ENCODE measurements around the gene FIBP.
"Not testable (repeated sequence)": the region's sequence is repeated elsewhere in the genome, so short reads cannot be mapped to it uniquely, and the experiment has no call there.

Gene FIBP

DNA sequence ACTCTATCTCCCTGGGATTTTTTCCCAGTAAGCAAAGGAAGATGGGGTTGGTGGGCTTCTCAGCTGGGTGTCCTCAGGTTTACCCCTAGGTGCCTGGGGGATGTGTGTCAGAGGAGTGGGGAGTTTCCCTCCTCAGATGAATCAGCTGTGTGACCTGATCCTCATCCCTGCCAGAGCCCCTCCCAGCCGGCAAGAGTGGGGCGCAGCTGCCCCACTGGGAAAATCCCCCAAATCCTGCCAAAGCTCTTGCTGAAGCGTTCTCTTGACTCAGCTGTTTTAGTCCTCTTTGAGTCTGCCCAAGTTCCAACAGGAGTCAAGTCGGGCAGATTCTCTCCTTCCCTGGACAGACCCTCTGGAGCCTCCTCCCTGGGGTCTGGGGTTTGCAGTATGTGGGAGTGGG lies 24.6 kb upstream of the FIBP start:
- no peak for DNase-seq

DNA sequence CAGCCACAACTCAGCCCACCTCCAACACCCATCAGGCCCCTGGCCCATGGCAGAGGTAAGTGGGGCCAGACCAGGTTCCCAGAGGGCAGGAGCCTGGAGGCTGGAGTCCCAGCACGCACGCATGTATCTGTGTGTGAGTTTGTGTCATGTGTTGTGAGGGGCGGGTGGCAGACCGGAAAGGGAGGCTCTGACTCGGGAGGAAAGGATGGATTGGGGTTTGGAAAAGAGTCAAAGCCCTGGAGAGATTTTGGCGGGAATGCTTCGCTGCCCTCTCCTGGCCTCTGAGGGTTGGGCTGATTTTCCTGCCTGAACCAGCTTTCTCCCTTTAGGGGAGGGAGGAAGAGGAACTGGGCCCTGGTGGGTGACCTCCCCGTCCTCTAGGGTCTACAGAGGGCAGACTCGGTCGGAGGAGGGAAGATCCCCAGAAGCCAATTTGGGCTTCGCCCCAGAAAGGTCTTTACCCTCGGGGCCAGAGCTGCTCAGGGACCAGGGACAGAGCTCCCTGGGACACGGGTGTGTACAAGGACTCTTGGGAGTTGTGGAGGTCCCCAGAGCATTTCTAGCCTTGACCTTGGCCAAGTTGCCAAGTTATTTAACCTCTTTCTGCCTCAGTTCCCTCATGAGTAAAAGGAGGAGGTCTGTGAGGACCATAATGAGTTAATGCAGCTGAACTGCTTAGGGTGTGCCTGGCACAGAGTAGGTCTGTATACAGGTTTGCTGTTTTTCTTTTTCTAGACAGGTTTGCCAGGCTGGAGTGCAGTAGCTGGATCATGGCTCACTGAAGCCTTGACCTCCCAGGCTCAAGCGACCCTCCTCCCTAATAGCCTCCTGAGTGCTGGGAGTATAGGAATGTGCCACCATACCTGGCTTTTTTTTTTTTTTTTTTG lies 23.7 kb upstream of the FIBP start:
- no peak for DNase-seq

DNA sequence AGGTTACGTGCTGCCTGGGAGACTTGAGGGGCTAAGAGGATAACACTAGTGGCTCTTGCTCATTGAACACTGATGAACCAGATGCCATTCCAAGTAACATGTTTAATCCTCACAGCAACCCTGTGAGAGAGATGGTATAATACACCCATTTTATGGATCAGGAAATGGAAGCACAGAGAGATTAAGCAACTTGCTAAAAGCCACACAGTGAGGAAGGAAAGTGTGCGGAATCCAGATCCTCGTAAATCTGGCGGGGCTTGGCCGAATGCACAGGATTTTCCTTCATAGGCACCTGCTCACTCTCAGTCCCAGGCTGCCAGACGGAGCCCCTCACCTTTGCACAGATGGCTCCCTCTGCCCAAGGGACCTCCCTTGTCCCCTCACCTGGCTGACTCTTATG lies 19.6 kb upstream of the FIBP start:
- no peak for DNase-seq

DNA sequence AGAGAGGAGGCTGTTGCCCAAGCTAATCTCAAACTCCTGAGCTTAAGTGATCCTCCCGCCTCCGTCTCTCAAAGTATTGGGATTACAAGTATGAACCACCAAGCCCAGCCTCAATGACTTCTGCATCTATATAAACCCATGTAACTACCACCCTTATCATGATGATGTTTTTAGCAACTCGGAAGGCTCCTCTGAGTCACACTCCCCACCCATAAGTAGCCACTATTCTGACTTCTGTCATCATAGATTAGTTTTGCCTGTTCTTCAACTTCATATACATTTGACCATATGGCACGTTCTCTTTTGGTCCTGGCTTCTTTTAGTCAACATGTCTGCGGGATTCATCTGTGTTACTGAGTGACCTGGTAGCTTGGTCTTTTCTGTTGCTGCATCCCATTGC lies 18.3 kb upstream of the FIBP start:
- DNase-seq = no peak

DNA sequence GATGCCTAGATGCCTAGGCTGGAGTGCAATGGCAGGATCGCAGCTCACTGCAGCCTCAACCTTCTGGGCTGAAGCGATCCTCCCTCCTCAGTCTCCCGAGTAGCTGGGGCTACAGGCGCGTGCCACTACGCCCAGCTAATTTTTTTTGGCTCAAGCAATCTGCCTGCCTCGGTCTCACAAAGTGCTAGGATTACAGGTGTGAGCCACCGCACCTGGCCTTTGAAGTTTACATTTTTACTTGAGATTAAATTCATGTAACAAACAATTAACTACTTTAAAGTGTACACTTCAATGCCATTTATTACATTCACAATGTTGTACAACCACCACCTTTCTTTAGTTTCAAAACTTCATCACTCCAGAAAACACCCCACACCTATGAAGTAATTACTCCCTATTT lies 15.4 kb upstream of the FIBP start:
- DNase-seq = no peak

DNA sequence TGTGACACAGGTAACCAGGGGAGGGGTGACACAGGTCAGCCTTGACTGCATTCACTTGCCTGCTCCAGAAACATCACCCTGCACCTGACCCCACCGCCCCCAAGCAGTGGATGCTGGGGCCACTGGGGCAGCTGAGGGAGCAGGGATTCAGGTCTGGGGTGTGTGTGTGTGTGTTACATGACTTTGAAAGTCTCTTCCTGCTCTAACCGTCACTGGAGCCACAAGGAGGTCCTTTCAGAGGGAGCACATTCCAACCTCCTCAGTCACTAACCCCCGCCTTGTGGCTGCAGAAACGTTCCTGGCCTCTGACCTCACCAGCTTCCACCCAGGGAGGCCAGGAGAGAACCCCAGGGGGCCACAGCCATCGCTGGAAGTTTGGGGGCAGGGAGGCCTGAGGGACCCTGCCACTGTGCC lies 14.8 kb upstream of the FIBP start:
- no peak for DNase-seq

DNA sequence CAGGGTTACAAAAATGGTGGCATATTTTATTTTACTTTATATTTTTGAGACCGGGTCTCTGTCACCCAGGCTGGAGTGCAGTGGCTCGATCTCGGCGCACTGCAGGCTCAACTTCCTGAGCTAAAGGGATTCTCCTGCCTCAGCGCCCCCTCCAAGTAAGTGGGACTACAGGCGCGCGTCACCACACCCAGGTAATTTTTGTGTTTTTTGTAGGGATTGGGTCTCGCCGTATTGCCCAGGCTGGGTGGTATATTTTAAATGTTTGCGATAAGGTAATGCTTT lies 12.6 kb upstream of the FIBP start:
- DNase-seq = no peak

DNA sequence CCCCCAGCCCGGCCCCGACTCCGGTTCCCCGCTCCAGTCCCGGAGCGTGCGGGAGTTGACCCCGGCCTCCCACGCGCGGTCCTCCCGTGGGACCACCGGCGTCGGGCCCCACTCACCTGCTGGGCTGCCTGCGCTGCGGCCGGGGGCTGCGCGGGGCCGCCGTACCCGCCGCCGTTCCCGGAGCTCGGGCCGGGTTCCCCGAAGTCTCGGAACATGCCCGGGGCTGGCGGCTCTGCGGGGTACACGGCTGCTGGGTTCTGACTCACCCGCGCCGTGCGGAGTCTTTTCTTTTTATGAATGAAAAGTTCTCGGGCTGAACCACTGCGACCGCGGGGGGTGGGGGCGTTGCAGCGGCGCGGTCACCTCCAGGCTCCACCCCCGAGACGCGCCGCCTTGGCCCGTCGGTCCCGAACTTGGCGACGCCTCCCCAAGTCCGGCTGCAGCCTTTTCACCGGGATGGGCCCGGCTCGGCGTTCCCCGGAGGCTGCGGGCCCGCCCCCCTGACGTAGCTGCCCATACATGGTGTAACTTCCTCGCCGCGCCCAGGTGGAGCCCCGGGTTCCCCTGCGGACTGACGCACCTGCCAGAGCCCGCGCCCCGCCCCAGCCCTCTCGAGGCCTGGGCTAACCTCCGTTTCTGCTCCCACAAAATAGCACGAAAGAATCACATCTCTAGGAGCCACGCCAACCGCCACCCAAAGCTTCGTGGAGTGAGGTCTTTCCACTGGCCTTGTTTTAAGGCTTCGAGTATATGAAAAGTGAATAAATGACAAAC lies 12.0 kb upstream of the FIBP start, which contains the start of gene FOSL1:
FOSL1 (minus strand) TSS at position 264 of the 774 bp plus-strand sequence; CDS start at position 215, 49 bp downstream.
- peak; percentile 97 for DNase-seq

DNA sequence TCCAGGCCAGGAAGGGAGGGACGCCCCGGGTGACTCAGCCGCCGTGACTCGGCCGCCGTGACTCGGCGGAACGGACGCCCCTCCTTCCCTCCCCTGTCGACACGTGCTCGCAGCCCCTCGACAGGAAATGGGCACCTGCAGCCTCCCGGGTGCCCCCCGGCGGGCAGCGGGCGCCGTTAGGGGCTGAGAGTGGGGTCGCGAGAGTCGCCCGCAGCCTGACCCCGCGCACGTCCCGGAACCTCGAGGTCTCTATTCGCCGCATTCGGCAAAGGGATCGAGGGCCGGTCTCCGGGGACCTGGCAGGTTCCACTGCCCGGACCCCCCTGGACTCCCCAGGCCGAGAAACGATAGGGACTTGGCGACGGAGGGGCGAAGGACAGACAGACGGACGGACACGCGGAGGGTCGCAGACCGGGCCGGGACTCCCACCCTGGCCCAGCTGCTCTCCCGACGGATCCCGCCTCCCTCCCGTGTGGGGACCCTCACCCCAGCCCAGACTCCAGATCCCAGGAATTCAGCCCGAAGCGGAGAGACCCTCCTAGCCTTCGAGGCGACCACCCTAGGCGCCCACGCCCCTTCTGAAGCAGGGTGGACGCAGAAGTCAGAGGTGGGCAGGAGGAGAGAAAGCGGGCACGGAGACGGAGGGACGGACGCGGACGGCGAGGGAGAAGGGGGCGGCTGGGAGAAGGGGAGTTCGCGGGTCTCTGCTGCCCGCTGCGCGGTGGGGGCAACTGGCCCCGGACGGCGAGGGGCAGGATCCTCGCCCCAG lies 11.3 kb upstream of the FIBP start:
- peak; percentile 63 for DNase-seq

DNA sequence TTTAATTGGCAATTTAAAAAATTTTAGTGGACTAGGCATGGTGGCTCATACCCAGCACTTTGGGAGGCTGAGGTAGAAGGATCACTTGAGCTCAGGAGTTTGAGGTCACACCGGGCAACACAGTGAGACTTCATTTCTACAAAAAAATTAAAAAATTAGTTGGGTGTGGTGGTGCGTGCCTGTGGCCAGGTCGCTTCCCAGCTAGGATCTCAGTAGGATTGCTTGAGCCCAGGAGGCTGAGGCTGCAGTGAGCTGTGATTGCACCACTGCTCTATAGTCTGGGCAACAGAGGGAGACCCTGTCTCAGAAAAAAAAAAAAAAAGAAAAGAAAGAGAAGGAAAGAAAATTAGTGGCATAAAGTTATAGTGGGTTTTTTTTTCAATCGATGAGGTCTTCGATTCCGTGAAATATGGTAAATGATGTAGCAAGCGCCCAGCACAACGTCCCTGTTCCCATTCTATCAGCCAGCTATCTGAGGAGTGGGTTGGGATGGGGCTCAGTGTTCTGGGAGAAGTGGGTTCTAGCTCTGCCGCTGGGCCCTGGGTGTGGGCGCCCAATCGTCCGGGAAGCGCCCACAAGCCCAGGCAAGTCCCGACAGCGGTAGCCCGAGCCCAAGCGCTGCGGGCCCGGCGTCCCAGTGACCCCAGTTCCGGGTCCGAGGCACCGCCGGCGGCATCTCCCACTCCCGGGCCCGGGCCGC lies 10.5 kb upstream of the FIBP start:
- no peak for DNase-seq

DNA sequence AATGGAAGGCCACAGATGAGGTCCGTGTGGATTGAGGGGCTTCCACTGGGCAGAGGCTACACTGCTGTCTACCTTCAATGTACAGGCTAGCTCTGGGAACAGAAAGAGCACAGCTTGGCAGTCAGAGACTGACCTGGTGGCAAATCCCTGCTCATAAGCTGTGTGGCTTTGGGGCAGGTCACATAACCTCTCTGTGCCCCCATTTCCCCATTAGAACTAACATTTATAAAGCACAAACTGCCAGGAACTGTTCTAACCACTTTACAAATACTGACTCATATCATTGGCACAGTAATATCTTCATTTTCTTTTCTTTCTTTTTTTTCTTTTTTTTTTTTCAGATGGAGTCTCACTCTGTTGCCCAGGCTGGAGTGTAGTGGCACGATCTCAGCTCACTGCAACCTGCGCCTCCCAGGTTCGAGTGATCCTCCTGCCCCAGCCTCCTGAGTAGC lies 8.8 kb upstream of the FIBP start:
- DNase-seq = no peak

DNA sequence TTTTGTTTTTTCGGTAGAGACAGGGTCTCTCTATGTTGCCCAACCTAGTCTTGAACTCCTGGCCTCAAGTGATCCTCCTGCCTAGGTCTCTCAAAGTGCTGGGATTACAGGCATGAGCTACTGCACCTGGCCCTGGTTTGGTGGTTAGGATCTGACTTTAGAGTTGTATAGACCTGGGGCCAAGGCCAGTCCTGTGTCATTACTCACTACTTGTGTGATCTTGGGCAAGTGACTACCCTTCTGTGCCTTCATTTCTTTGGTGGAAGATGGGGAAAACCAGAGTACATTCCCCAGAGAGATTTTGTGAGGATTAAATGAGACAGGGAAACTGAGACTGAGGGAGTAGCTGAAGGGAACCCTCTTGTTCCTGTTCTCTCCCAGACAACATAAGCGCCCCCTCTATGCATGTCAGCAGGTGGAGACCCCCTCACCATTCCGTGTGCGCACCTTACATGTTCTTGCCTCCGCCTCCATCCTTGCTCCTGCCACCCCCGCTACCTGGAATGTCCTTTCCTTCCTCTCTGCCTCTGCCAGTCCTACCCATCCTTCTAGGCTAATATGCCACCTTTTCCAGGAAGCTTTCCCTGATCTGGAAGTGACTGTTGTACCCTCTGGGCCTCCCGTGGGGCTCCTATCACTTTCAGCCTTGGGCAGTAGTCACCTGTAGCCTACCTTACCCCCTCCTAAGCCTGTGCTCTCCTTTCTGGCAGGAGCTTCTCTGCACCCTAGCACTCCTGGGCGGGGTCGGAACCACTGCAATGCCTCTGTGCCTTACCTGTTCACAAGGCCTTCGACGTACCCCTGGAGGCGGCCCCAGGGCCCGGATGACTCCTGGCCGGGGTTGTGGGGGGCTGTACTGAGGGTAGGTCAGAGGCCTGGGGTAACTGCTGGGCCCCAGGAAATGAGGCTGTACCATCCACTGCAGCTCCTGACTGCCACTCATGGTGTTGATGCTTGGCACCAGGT lies 8.0 kb upstream of the FIBP start:
- no peak for DNase-seq

DNA sequence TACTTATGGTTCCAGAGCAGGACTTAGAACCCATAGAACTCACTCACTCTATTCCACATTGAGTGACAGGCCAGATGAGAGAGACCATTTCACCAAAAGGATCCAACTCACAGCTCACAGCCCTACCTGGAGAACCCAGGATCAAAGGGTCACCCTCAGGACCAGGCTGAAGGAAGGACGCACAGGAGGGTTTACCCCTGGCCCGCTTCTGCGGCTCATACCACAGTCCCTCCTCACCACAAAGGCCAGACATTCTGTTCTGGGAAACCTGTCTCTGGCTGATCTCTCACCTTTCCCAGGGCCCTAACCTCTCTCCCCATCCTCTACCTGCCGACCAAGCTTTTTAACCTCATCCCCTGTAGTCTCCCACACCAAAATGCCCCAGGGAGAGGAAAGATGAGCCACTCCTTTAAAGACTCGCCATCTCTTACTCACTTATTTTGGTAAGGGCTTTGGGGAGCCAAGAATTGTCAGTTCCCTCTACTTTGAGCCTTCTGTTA lies 7.3 kb upstream of the FIBP start:
- no peak for DNase-seq

DNA sequence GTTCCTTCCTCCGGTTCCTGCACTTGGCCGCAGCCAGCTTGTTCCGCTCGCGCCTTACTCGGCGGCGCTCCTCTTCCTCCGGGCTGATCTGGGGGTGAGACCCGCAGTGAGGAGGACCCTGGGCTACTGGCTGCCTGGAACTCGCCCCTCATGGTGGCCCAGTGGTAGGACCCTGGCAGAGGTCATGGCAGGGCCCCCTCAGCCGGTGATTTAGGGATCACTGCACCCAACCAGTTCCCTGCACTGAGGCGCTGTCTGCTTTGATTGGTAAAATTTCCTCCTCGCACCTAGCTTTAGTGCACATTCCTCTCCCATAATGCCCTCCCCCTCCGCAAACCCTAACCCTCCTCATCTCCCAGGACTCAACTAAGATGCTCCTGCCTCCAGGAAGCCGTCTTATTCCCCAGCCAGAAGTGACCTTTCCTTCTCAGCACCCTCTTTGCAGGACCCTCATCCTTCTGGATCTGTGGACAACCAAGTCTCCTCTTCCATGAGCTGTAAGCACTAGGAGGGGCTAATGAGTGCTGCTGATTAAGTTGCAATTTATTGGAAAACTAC lies 5.8 kb upstream of the FIBP start:
- DNase-seq = peak; percentile 48

DNA sequence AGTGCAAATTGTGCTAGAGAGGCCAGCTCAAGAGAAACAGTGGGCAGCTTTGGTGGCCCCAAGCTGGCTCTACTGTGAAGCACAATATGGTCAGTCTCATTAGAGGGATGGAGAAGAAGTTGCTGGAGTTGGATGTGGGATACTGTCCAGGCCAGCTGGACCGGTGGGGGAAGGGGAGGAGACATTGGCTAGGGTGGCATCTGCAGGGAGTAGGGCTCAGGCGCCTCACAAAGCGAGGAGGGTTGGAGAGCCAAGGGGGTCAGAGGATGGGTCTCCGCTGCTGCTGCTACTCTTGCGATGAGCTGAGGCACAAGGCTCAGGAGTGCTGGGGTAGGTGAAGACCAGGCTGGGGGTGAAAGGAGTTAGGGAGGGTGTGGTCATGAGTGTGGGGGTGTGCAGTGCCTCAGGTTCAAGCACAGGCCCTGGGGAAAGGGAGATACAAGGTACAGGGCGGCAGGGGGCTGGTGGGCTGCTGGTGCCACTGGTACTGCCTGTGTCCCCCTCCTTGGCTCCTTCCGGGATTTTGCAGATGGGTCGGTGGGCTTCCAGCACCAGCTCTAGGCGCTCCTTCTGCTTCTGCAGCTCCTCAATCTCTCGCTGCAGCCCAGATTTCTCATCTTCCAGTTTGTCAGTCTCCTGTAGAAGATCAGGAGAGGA lies 4.5 kb upstream of the FIBP start:
- DNase-seq = no peak

DNA sequence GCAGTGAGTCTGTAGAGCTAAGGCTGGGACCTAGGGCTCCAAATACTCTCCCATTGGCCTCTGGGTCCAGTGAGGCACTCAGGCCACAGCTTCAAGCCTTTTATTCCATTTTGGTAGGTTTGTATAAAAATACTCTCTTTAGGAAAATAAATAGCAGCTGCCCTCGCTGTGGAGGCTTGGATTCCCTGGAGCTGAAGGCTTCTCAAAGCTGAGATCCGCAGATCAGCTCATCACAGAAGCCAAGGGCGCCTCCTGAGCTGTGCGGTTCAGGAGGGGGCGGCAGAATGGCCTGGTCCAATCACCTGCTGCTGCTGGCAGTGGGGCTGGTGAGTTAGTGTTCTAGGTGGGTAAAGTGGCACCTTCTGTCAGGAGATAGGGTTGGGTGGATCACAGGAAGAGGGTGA lies 3.9 kb upstream of the FIBP start:
- not testable (repeated sequence) for DNase-seq

DNA sequence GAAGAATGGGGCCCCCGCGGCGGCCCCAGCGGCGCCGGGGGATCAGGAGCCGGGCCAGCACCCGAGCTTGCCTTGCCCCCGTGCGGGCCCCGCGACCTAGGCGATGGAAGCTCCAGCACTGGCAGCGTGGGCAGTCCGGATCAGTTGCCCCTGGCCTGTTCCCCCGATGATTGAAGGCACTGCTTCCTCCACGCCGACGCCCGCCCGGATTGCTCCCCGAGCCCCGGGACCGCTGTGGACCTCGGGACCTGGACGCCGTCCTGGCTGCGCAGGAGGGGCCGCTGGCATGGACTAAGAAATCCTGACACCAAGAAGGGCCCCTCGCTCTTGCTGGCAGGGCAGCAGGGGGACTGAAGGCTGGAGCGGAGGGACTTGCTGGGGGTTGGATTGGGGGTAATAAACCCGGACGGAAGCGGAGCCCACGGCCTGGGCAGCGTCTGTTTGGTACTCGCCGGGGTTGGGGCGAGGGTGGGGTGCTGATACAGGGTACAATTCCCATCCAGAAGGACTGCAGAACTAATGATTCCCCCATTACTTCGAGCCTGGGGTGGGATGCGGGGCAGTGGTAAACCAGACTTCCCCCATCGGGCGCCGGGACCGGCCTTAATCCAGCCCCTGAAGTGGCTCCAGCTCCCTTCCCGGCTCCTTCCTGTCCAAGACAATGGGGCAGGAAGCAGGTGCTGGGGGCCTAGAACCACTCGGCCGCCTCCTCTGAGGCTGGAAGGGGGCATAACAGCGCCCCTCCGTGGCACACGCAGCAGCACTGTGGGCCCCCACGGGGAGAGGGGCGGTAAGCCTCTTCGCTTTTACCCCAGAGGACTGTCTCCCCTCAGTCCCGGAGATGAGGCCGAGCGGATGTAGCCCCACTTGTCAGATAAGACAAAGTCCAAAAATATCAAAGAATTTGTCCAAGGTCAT lies 3.2 kb upstream of the FIBP start:
- no peak for DNase-seq

DNA sequence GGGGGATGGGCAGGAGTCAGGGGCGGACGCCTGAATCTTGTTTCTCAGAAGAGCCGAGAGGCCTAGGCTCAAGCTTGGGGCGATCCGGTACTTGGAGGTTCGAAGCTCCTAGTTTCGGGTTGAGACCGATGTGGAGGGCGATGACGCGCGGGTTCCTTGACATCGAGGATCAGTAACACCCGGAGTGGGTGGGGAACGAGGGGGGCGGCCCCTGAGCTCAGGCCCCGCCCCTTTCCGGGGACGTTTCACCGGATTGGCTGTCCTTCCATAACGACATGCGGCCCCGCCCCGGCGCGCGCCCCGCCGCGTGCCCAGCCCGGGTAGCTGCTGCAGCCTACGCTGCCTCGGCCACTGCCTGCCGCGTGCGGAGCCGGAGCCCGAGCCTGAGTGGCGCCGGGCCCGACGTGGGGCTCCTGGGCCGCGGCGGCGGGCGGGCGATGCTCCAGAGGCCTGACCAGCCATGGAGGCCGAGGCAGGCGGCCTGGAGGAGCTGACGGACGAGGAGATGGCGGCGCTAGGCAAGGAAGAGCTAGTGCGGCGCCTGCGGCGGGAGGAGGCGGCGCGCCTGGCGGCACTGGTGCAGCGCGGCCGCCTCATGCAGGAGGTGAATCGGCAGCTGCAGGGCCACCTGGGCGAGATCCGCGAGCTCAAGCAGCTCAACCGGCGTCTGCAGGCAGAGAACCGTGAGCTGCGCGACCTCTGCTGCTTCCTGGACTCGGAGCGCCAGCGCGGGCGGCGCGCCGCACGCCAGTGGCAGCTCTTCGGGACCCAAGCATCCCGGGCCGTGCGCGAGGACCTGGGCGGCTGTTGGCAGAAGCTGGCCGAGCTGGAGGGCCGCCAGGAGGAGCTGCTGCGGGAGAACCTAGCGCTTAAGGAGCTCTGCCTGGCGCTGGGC lies 2.3 kb upstream of the FIBP start, which contains the start of gene CCDC85B:
CCDC85B (plus strand) TSS at position 350 of the 895 bp plus-strand sequence; CDS start at position 461, 111 bp downstream.
- DNase-seq = peak; percentile 98

All from CD4-positive, alpha-beta T cell treated with Interferon gamma for 1 hour (primary cell).